GM12872 (cell line): ENCODE measurements around the gene ABCA12.

Experiments
- TF ChIP-seq, protein P1 (sequence below): IDR thresholded peaks from 3 replicates; pipeline ENCODE4 v1.5.1; 2011; ENCODE audit warnings: low read depth, mild to moderate bottlenecking, low read length, moderate library complexity; ENCODE audit not compliant: insufficient read depth

Gene ABCA12

DNA sequence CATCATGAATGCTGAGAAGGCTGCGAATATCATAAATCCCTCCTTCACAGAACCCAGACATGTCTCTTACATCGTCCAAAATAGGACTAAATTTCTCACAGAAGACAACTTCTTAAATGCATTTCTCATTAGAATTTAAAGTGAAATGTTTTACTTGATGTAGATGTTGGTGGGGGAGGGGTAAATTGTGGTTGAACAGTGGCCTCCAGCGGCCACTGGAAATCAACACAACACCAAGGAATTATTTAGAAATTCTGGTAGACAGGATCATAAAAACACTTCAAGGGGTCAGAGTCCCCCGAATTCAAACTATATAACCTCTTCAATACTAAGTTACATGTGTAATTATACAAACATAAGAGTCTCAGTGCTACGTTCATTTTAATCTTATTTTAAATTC is 135.9 kb downstream of the ABCA12 start:
- TF ChIP-seq, protein P1, sequence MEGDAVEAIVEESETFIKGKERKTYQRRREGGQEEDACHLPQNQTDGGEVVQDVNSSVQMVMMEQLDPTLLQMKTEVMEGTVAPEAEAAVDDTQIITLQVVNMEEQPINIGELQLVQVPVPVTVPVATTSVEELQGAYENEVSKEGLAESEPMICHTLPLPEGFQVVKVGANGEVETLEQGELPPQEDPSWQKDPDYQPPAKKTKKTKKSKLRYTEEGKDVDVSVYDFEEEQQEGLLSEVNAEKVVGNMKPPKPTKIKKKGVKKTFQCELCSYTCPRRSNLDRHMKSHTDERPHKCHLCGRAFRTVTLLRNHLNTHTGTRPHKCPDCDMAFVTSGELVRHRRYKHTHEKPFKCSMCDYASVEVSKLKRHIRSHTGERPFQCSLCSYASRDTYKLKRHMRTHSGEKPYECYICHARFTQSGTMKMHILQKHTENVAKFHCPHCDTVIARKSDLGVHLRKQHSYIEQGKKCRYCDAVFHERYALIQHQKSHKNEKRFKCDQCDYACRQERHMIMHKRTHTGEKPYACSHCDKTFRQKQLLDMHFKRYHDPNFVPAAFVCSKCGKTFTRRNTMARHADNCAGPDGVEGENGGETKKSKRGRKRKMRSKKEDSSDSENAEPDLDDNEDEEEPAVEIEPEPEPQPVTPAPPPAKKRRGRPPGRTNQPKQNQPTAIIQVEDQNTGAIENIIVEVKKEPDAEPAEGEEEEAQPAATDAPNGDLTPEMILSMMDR = peak; percentile 32; the same call in 2 of the 3 replicates

DNA sequence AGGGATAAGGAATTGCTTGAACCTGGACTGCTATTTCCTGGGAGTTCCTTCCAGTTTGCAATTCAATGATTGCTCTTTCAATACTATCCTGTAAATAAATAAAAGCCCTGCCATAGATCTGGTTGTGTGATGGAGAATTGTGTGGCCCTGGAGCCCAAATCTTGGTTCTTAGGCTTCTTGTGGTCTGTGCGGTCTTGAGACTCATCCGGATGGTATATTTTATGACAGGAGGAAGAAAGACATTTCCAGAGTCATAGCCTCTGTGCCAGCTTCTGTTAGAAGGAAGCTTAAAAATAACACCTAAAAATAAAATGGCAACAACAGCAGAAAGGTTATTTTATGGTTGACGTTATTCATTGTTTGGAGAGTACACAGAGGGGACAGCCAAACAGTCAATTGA is 137.7 kb downstream of the ABCA12 start:
- TF ChIP-seq, protein P1 = no peak

DNA sequence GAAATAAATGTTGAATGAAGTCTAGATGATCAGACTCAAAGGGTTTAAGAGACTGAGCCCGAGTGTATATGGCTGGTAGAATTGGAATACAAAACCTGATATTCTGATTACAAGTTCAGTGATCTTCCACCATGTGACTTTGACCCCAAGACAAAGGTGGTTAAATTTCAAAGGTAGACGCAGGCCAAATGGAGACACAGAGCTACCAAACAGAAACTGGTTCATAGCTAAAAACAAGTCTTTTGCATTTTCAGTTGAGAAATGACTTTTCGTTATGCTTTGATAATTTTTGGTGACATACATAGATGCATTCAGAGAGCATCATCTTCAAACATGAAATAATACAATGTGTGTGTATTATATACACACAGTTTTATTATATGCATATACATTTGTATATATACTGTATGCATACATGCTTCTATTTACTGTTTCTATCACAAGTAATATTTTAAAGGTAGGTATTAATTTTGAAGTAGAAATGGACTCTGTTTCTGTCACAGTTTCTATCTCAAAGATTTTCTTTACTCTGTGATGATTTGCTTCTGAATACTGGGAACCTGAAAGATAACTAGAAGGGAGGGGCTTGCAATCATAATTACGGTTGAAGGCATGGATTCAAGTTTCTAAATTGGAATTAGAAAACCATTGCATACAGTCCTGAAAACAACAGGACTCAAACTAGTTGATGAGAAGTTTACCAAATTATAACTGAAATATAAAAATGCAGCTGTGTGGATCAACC is 142.3 kb downstream of the ABCA12 start:
- TF ChIP-seq, protein P1 = no peak

DNA sequence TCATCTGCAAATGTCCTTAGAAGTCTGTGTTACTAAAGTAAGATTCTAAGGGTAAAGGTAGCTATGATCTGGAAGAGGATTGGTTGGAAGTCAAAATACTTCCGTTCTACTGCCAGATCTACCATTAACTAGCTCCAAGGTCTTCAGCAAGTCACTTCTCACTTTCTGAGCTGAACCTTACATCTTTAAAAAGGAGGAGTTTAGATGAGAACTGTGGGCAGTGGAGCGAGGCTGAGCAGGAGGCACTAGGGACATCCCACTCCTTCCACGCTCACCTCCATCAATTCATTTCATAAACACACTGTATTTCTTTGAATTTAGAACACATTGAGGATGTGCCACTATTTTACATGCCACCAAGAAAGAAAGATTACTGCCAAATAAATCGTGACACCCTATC is 143.0 kb downstream of the ABCA12 start:
- TF ChIP-seq, protein P1 = no peak

DNA sequence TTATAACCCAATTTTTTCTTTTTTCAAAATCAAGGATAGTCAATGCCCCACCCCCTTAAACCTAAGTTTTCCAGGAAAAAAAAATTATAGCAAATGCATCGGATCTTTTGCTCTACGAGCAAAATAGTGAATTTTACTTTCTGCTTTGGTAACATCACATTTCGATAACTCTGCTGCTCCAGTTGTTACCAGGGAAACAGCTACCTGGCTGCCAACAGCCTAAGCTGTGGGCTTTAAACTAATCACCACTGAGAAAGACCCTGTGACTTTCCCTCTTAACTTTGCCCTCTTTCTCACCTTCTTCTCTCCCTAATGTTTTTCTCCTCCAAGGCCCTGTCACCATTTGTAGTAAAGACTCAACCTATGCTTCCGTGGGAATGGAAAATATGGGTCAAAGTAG is 145.5 kb downstream of the ABCA12 start:
- TF ChIP-seq, protein P1 = no peak

DNA sequence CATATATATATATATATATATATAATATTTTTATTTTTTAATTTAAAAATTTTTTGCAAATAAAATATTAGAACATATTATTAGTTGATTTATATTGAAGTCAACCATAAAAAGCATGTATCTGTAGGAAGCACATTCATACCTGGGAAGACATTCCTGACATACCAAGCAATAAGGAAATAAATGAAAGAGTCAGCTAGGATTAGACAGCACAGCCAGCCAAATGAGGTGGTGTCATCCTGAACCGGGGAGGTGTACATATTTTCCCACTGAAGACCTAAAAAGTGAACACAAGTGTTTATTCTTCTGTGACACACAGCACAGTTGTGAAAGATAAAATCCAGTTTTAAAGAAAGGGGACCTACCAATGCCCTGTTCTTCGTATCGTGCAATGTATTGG is 149.2 kb downstream of the ABCA12 start:
- TF ChIP-seq, protein P1 = no peak

DNA sequence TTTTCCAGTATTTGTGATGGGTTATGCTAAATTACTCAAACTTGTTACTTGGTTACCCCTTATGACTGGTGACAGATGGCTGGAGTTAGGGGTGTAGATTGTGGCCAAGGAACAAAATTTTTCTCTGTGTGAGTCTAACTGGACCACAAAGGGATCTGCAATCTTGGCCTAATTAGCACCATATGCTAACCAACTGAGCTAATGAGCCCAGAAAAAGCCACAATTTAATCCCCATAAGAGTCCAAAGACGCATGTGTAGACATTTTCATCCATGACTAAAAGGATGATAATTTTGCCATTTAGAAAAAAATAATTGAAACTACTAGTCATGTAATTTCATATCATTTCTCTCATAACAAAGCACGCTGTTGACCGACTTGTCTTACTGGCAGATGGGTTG is 151.2 kb downstream of the ABCA12 start:
- TF ChIP-seq, protein P1 = no peak
